ENCODE results near the gene PGAP6.

- TF ChIP-seq JUND (IDR thresholded peaks at IDR 0.05) (no peak), CTCF (IDR thresholded peaks at IDR 0.05) (no peak), GABPA (IDR thresholded peaks at IDR 0.05; ENCODE audit: low read depth) (no peak), SMC3 (IDR thresholded peaks at IDR 0.05; ENCODE audit: low read depth, low read length) (no peak), RCOR1 (IDR thresholded peaks at IDR 0.05; ENCODE audit: low read length) (no peak), TAF1 (IDR thresholded peaks at IDR 0.05; ENCODE audit: borderline replicate concordance, low read depth, low read length) (no peak), IRF3 (IDR thresholded peaks at IDR 0.05; ENCODE audit: low read depth, low read length) (no peak), RFX5 (IDR thresholded peaks at IDR 0.05; ENCODE audit: low read length) (no peak), MAX (IDR thresholded peaks at IDR 0.05; ENCODE audit: low read depth) (no peak), RXRA (IDR thresholded peaks at IDR 0.05; ENCODE audit: borderline replicate concordance, low read depth) (no peak)
Measured at GRCh38 chr16:322476-323143, 59.2 kb downstream of the PGAP6 start.

All from SK-N-SH (cell line).